CD4-positive, alpha-beta T cell (primary cell): Measurements from ENCODE around the gene SCN4A. TPM values are rescaled to one million over a fixed set of nuclear protein-coding genes. Genes with fewer than 3 reads are reported as not detected.

ENCODE experiments used
- ATAC-seq: fragments of 200-7000 bp; cut with Tn5 transposase; one replicate; pipeline ENCODE4 v1.10.0; 2022; ENCODE audit warnings: mild to moderate bottlenecking; ENCODE audit not compliant: poor library complexity
- CTCF ChIA-PET: fragments of 350-600 bp; sonication (Branson Sonifier 250); formaldehyde crosslinking; loops from one replicate; lab custom pipeline; 2021; ENCODE audit warnings: antibody characterized with exemption, inconsistent platforms; lab: Charles Lee
- POLR2A ChIA-PET: fragments of 350-600 bp; sonication (Branson Sonifier 250); formaldehyde crosslinking; loops from one replicate; lab custom pipeline; 2021; ENCODE audit warnings: antibody characterized with exemption, inconsistent platforms; lab: Charles Lee
- DNase-seq, 14 experiments: peaks; one replicate each; pipeline ENCODE4 v3.0.0-alpha.2; 2013 to 2020; ENCODE audit warnings: mixed read lengths in 2 of 14
- H3K27ac ChIP-seq, 2 donors: one replicate each; pipeline versions ENCODE4 v1.5.1 to v1.7.0; 2013; ENCODE audit warnings: low read length in 2 of 2, low read depth in 1 of 2, mild to moderate bottlenecking in 1 of 2
- H3K27me3 ChIP-seq, 2 experiments: 1 replicate in 1 of 2; 2 replicates in 1 of 2; pipeline versions ENCODE4 v1.6.1 to v1.7.0; 2013; ENCODE audit warnings: low read length in 2 of 2, control low read depth in 1 of 2, mild to moderate bottlenecking in 1 of 2, moderate library complexity in 1 of 2; ENCODE audit not compliant: insufficient read depth in 2 of 2, control insufficient read depth in 1 of 2
- H3K36me3 ChIP-seq: one replicate; pipeline ENCODE4 v1.6.1; 2013; ENCODE audit warnings: low read length, control low read depth; ENCODE audit not compliant: insufficient read depth
- H3K4me1 ChIP-seq: one replicate; pipeline ENCODE4 v1.6.1; 2013; ENCODE audit warnings: low read length, control low read depth; ENCODE audit not compliant: insufficient read depth
- H3K4me3 ChIP-seq: one replicate; pipeline ENCODE4 v1.5.1; 2013; ENCODE audit warnings: mild to moderate bottlenecking, low read length, moderate library complexity
- H3K9me3 ChIP-seq, 2 experiments: 1 replicate in 1 of 2; 2 replicates in 1 of 2; pipeline versions ENCODE4 v1.6.1 to v1.7.0; 2013; ENCODE audit warnings: low read length in 2 of 2, mild to moderate bottlenecking in 2 of 2, control low read depth in 1 of 2, moderate library complexity in 1 of 2; ENCODE audit not compliant: control insufficient read depth in 1 of 2, insufficient read depth in 1 of 2
- H3K27ac Mint-ChIP-seq: one replicate; pipeline ENCODE4 v1.8.0; 2020; ENCODE audit warnings: mixed read lengths
- H3K27me3 Mint-ChIP-seq: one replicate; pipeline ENCODE4 v1.8.0; 2021; ENCODE audit warnings: mixed read lengths
- H3K36me3 Mint-ChIP-seq: one replicate; pipeline ENCODE4 v1.8.0; 2021; ENCODE audit warnings: low read depth, mixed read lengths
- H3K4me1 Mint-ChIP-seq: one replicate; pipeline ENCODE4 v1.8.0; 2021; ENCODE audit warnings: low read depth, mixed read lengths
- H3K4me3 Mint-ChIP-seq: one replicate; pipeline ENCODE4 v1.8.0; 2020; ENCODE audit warnings: mild to moderate bottlenecking, mixed read lengths
- H3K9me3 Mint-ChIP-seq: one replicate; pipeline ENCODE4 v1.8.0; 2020; ENCODE audit warnings: mixed read lengths
- CTCF ChIP-seq: fragments of 200-600 bp; IDR thresholded peaks from one replicate; pipeline ENCODE4 v1.8.0; 2022; ENCODE audit warnings: antibody characterized with exemption, mild to moderate bottlenecking
- intact Hi-C, 2 experiments: fragments of 100-400 bp; cut with DNase I in 1 of 2; cut with micrococcal nuclease in 1 of 2; formaldehyde crosslinking; loops; one replicate each; pipeline versions ENCODE4 v1.15.1 to v1.9.0; 2023 to 2025; cut with DNase I, micrococcal nuclease
- total RNA-seq, 174 experiments: library from RNA in 2 of 174; stranded (reverse) in 2 of 174; gene quantifications; one replicate each; pipeline ENCODE4 v1.2.3 and lab custom pipeline; 2021 to 2026

SCN4A gene
- total RNA-seq, 2 experiments from 2014 or later = 0.03 TPM; not detected in 1

- no peaks in the 10 kb centered on the region for H3K36me3 ChIP-seq
- H3K27me3 ChIP-seq = no peaks in the 10 kb centered on the region
- ChIA-PET POLR2A (interaction anchor here (0.7 to 1.1 kb wide), 2 partner anchors 63 to 190 kb away, joined by 3 read pairs; no protein-coding TSS in a partner anchor), CTCF (interaction anchor here (0.8 to 1.2 kb wide), 2 partner anchors 9 to 35 kb away, joined by 4 read pairs; no protein-coding TSS in a partner anchor)
- H3K9me3 ChIP-seq = no peaks in the 10 kb centered on the region
- H3K27ac Mint-ChIP-seq = peak overlapping the region; percentile 70
- ATAC-seq (no peak), DNase-seq (no peak)
- H3K27me3 Mint-ChIP-seq = no peaks in the 10 kb centered on the region
- no peaks in the 10 kb centered on the region for H3K9me3 Mint-ChIP-seq
- no peak overlapping the region for H3K27ac ChIP-seq
- no peaks in the 10 kb centered on the region for H3K36me3 Mint-ChIP-seq
- intact Hi-C loops = no loop called here
- peaks cover 24% of the 10 kb centered on the region for H3K4me1 ChIP-seq
- no peak overlapping the region for H3K4me3 Mint-ChIP-seq
- peaks cover 34% of the 10 kb centered on the region for H3K4me1 Mint-ChIP-seq
- no peak overlapping the region for H3K4me3 ChIP-seq
- no peak for TF ChIP-seq CTCF
These were observed 17.5 kb downstream of the SCN4A start for GRCh38 chr17:63955232-63955631.

GRCh38 chr17:63954402-63955063 lies 18.2 kb downstream of the SCN4A start:
- H3K4me3 ChIP-seq = no peak overlapping the region
- DNase-seq (peak in 10 of 14 experiments; percentile 17 to 75 (median 36)), ATAC-seq (peak; percentile 70)
- H3K27ac ChIP-seq = peak overlapping the region; percentile 10 to 44
- CTCF ChIA-PET = interaction anchor here (0.8 to 1.9 kb wide), 3 partner anchors 8 to 36 kb away, joined by 4 to 5 read pairs (median 4); no protein-coding TSS in a partner anchor
- POLR2A ChIA-PET = interaction anchor here (0.6 to 0.9 kb wide), 3 partner anchors 66 to 243 kb away, joined by 3 to 5 read pairs (median 5); partner anchors contain the start of gene ICAM2
- H3K27me3 Mint-ChIP-seq = no peaks in the 10 kb centered on the region
- H3K36me3 Mint-ChIP-seq = no peaks in the 10 kb centered on the region
- peak overlapping the region; percentile 44 for H3K4me3 Mint-ChIP-seq
- H3K9me3 Mint-ChIP-seq = no peaks in the 10 kb centered on the region
- peaks cover 34% of the 10 kb centered on the region for H3K4me1 Mint-ChIP-seq
- intact Hi-C loops = no loop called here
- no peak for TF ChIP-seq CTCF
- no peaks in the 10 kb centered on the region for H3K27me3 ChIP-seq
- H3K36me3 ChIP-seq = no peaks in the 10 kb centered on the region
- no peaks in the 10 kb centered on the region for H3K9me3 ChIP-seq
- H3K27ac Mint-ChIP-seq = peak overlapping the region; percentile 70
- H3K4me1 ChIP-seq = peaks cover 24% of the 10 kb centered on the region

GRCh38 chr17:63950940-63951907 lies 21.5 kb downstream of the SCN4A start:
- intact Hi-C loops = no loop called here
- CTCF ChIA-PET = interaction anchor here (0.5 to 2.0 kb wide), 2 partner anchors 32 to 35 kb away, joined by 3 to 7 read pairs; no protein-coding TSS in a partner anchor
- DNase-seq (peak in 9 of 14 experiments; percentile 14 to 62 (median 31)), ATAC-seq (no peak)
- no peaks in the 10 kb centered on the region for H3K27me3 ChIP-seq
- H3K9me3 ChIP-seq = no peaks in the 10 kb centered on the region
- no peaks in the 10 kb centered on the region for H3K9me3 Mint-ChIP-seq
- H3K36me3 Mint-ChIP-seq = no peaks in the 10 kb centered on the region
- H3K4me1 Mint-ChIP-seq = peaks cover 36% of the 10 kb centered on the region
- no peaks in the 10 kb centered on the region for H3K27me3 Mint-ChIP-seq
- POLR2A ChIA-PET = interaction anchor here (1.1 kb wide), 1 partner anchor 32 kb away, joined by 4 read pairs; no protein-coding TSS in a partner anchor
- no peak overlapping the region for H3K4me3 Mint-ChIP-seq
- no peak overlapping the region for H3K27ac Mint-ChIP-seq
- H3K27ac ChIP-seq = no peak overlapping the region
- peaks cover 38% of the 10 kb centered on the region for H3K4me1 ChIP-seq
- H3K4me3 ChIP-seq = no peak overlapping the region
- H3K36me3 ChIP-seq = no peaks in the 10 kb centered on the region
- peak; percentile 15 for TF ChIP-seq CTCF
